GM18520 (cell line): ENCODE results near the gene CAP2.
"Not testable (repeated sequence)": the region's sequence is repeated elsewhere in the genome, so short reads cannot be mapped to it uniquely, and the experiment has no call there.

ENCODE experiments used
- ATAC-seq: cut with Tn5 transposase; IDR thresholded peaks from one replicate; pipeline ENCODE4 v1.9.1; 2021; ENCODE audit not compliant: unreplicated experiment

The CAP2 gene

DNA sequence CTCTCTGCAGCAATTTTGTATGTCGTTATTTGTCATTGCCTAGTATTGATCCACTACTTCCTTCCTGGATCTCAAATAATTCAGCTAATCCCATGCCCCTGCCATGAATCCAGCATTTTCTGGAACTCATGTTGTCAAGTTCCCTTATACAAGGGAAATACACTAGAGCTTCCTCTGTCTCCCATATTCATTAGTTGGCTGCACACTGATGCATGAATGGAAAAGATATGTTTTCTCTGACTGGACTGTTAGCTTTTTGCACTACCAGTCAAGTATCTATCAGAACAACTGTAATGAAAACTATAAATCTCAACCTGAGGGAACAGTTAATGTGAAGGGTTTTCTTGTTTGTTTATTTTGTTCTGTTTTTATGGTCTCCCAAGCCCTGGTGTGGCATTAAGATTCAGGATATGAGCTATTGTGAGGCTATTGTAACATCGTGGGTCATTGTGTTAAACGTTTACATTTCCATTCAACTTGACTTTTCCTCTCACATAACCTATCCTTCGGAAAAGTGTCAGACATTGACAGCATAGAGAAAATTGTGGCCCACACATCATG is 104.2 kb downstream of the CAP2 start:
- no peak for ATAC-seq

DNA sequence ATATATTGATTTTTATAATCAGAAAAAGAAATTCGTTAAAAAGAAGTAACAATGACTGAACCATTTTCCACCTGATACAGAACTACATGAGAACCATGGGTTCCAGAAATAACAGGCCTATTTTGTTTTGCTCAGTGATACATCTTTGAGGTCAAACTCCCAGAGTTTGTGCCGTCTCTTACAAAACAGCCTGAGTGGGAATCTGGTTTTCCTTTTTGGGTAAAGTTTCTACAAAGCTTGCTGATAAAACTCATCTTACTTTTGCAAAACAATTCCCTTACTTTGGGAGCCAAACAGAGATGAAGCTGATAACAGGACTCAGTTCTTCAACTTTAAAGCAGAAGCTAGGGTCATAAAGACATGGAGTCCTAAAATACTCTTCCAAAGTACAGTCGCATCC is 108.0 kb downstream of the CAP2 start:
- ATAC-seq: no peak

DNA sequence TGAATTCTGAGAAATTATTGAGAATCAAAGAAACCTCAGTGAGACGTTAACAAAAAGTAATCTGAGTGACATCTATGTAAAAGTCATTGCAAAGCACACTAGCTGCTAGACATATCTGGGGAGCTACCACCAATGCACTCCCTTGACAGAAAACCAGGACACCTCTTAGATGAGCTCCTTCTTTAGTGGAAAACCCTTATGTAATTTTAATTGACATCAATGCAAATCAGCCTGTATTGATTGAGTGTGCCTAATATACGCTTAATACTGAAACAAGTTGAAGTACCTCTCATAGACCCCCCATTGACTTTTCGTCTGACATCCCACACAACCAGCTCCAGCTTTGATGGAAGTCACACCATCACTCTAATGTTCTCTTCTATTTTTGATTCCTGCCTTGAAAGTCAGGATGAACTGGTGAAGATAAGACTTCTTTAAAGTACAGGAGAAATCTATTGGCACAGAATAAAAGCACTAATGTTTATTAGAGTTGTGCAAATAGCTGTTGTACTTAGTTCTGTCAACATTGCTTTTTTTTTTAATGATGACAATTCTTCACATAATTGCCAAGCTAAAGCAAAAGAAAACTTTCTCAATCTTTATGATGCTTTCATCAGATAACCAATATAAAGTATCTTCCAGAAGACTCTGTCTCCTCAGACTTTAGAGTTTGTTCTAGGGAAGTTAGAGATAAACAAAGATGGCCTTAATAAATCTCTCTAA is 108.7 kb downstream of the CAP2 start:
- no peak for ATAC-seq

DNA sequence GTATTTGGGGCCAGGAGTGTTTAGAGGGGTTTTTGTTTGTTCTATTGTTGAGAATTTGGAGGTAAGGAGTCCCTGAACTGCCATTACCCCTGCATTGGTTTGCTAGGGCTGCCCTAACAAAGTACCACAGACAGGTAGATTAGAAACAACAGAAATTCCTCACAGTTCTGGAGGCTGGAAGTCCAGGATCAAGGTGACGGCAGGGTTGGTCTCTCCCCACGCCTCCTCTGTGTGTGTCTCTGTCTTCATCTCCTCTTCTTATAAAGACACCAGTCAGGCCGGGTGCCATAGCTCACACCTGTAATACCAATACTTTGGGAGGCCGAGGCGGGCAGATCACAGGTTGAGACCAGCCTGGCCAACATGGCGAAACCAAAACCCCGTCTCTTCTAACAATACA is 109.7 kb downstream of the CAP2 start:
- ATAC-seq: no peak

DNA sequence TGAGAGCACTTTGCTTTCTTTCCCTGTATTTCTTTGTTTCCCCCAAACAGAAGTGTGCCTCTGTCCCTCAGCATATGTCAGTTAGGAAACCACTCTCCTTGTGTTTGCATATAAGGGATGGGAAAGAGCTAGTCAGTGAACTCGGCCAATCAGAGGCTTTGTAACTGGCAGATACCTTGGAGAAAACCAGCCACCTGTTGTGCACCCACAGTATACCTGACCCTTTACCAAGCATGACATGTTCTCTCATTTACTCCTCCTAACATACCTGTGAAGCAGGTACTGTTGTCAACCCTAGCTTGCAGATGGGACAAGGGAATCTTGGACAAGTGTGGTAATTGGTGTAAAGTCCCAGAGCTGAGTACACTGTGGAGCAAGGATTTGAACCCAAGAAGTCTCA is 110.6 kb downstream of the CAP2 start:
- no peak for ATAC-seq

DNA sequence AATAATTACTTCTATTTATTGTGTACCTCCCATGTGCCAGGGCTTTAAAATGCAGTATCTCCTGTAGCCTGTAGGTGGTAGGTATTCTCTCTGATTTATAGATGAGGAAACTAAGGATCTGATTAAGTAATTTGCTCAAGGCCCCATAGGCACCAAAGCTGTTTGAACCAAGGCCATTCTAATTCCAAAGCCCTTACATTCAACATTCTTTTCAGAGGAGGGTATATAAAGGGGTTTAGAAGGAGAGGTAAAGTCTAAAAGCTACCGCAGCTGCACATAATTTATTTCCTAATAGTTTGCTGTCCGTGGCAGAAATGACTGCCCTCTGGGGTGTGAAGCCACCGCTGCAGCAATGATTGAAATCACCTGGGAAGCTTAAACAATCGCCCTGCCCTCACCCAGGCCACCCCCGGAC is 111.7 kb downstream of the CAP2 start:
- no peak for ATAC-seq

DNA sequence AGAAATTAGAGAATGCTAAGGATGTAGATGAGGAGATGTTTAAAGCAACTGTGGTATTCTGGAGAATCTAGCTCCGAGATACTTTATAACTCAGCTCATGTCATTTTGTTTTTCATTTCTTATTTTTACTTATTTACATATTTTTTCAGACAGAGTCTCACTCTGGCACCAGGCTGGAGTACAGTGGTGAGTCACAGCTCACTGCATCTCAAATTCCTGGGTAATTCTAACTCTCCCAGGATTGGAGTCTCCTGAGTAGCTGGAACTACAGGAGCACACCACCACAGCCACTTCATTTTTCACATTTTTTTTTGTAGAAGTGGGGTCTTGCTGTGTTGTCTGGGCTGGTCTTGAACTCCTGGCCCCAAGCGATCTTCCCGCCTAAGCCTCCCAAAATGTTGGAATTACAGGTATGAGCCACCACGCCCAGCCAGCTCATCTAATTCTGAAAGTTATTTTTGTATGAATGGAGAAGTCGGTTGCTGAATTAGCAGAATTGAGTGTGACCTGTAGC is 112.4 kb downstream of the CAP2 start:
- no peak for ATAC-seq

DNA sequence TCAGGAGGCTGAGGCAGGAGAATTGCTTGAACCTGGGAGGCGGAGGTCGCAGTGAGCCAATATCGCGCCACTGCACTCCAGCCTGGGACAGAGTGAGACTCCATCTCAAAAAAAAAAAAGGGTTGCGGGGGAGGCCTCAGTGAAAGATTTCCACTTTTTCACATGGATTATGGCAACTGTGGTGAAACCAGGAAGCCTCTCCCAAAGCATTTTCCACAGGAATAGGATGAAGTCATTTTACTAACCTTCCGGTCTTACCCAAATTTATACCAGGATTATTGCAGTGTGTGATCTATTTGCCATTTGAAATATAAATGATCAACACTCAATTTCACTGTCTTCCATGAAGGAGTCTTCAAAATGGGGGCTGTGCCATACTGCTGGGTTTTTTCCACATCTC is 113.1 kb downstream of the CAP2 start:
- no peak for ATAC-seq

DNA sequence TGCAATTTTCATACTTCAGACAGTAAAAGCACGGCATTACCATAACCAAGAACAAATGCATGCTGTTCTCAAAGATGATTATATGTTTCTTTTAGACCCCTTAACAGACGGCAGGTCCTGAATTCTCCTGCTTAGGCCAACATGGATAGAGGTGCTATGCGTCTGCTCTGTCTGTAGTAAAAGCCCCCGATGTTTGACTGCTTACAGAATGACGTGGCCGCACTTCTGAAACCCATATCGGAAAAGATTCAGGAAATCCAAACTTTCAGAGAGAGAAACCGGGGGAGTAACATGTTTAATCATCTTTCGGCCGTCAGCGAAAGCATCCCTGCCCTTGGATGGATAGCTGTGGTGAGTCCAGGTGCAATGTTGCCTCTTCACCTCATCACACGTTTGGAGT is 113.6 kb downstream of the CAP2 start:
- ATAC-seq: no peak

DNA sequence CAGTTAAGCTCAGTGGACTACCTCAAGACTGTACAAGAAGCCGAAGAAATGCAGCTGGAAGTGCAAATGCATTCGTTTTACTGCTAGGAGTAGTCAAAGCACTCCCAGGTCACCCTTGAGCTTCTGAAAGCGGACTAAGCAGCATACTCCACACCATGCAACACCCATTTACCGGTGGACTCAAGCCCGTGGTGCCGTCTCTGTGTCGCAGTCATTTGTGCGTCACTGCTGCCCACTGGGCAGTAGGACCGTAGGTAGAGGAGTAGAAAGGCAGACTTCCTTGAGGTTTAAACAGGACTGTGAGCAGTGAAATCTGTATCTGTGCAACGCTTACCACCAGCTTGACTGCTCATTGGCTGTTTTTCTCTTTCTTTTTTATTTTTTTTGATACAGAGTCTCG is 117.7 kb downstream of the CAP2 start:
- no peak for ATAC-seq

DNA sequence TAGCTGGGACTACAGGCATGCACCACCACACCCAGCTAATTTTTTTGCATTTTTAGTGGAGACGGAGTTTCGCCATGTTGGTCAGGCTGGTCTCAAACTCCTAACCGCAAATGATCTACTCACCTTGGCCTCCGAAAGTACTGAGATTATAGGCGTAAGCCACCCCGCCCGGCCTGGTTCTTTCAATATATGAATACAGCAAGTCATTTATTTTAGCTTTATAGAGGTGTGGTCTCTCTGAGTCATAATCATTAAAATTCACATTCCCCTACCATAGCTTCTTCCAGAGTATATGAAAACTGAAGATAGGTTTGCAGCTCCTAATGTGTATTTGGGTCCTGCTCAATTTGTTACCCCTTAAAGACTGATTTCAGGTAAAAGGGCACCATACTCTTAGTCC is 118.2 kb downstream of the CAP2 start:
- ATAC-seq: no peak

DNA sequence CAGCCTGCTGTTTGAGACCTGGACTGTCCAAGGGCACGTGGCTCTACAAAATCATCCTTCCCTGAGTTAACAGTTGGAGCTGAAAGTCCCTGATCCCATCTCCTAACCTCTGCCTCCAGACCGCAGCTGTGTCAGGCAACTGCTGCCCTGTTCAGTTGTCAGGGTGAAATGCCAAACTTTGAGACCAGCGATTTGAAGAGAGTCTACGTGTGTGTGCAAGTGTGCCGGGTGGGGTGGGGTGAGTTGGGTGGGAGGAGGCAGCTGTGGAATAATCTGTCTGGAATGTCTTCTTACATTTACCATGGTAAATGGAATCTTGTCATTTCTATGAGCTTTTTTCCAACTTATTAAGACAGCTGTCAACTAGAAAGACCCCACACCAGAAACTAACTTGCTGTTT is 125.7 kb downstream of the CAP2 start:
- no peak for ATAC-seq

DNA sequence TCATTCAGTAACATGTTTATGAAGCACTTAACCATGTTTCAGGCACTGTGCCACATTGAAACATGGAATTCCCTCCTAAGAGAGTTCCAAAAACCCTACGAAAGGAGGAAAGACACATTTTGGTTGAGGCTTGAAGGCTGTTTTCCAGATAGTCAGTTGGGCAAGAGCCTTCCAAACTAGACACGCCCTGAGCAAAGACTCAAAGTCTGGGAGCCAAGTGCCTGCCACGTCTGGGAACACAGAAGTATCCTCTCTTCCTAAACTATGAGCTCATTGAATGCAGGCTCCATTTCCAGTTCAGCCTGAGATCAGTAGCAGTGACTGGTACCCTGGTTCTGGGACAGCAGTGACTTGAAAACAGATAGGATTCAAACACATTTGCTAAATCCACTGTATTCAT is 132.2 kb downstream of the CAP2 start:
- no peak for ATAC-seq

DNA sequence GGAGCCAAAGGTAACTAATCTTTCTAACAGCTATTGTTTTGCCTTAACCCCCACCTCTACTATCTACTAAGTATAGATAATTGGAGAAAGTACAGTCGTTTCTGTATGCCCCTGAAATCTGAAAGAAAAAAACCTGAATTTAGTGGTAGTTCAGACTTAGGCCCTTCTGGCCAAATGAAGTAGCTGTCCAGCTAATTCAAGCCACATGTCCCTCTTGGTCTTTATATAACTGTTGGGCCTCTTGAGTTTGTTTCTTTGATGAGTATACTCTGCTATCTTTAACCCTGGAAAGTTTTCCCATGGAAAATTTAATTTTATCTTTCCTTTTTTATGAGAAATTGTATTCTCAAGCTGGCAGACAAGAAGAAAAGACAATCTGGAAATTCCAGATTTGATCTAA is 133.7 kb downstream of the CAP2 start:
- ATAC-seq: no peak

DNA sequence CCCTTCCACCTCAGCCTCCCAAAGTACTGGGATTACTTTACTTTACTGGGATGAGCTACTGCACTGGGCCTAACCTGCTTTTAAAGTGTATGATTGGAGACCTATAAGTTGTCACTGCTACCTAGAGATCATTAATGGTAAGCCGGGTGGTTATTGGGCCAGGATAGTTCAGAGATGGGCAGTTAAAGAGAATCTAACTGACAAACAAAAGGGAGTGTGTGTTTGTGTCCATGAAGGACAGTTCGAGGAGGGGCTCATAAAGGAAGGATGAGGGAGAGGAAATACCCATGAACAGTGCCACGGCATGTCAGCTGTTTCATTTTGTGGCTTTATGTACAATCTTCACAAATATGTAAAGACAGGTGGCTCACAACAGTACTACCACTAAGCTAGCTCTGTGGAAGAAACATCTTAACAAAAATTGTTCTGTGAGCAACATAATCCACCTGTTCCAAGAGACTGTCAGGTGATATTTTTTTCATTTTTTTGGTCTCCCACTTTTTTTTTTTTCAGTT is 137.0 kb downstream of the CAP2 start:
- no peak for ATAC-seq

DNA sequence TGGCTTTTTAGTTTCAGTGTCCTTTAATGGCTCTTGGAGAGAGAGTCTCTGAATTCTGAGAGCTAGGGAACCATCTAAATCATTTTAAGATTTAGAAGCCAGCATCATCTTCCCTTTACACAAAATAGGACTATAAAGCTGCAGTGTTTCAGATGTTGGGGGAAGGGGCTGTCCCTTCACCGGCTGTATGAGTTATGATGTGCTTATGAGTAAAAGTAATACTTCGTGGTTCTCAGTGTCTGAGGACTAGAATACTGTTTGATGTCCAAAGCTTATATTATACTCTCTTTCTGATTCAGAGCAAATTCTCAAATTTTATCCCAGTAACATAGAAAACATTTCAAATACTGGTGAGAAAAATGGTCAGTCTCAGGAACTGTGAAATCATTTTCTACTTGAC is 143.2 kb downstream of the CAP2 start:
- ATAC-seq: peak; percentile 95

DNA sequence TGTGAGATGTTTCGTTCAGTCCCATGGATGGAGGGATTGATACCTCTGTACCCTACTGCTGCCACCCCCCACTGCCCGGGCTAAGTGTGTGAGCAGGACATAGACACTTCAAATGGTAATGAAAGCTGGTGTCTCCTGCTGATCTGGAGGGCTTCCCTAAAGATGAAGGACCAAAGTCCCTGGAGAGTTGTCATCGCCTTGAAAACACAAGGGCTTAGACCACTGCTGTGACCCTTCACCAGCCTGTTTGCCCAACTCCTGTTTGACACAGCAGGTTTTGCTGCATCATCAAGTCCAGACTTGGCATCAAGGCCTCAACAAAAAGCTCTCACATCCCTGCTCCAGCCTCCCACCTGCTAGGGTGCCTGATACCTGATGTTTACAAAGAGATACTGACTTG is 148.8 kb downstream of the CAP2 start:
- no peak for ATAC-seq

DNA sequence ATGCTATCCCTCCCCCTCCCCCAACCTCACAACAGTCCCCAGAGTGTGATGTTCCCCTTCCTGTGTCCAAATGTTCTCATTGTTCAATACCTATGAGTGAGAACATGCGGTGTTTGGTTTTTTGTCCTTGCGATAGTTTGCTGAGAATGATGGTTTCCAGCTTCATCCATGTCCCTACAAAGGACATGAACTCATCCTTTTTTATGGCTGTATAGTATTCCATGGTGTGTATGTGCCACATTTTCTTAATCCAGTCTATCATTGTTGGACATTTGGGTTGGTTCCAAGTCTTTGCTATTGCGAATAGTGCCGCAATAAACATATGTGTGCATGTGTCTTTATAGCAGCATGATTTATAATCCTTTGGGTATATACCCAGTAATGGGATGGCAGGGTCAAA is 152.3 kb downstream of the CAP2 start:
- not testable (repeated sequence) for ATAC-seq

DNA sequence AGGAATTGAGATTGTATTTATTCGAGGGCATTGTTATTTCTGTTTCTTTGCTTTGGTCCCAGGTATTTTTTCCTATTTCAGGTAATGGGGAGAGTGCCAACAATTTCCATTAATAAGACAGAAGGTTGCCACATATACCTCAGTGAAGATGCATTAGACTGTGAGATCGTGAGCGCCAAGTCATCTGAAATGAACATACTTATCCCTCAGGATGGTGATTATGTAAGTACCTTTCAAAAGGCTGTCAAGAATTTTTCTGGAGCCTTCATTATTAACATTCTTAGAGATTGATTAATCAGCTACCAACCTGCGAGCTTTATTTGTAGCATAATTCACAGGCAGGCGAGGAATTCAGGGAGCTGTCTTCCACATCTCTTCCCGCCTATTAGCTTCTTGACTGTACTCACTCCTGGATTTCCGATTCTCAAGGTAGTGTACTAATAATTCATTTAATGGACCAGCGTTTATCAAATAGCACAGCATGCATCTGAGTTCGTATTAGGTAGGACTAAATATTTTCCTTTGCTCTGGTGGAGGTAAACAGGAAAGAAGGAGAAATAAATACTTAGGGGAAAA is 158.1 kb downstream of the CAP2 start:
- ATAC-seq: no peak

DNA sequence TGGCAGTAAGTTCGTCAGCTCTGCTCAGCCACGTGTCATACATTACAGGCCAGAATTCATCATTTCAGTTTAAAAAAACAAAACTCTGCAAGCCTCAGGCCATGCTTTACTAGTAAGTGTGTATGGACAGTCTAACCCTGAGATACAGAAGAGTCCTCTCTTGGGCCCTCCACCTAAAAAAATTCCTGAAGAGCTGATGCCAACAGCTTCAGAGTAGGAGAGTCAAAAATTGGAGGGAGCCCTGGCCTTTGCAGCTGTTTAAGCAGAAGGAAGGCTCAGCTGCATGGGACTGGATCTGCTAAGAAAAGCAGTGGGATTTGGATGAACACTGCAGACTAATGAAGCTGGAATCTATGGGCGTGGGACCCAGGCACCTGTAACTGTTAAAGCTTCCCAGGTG is 159.5 kb downstream of the CAP2 start:
- no peak for ATAC-seq

DNA sequence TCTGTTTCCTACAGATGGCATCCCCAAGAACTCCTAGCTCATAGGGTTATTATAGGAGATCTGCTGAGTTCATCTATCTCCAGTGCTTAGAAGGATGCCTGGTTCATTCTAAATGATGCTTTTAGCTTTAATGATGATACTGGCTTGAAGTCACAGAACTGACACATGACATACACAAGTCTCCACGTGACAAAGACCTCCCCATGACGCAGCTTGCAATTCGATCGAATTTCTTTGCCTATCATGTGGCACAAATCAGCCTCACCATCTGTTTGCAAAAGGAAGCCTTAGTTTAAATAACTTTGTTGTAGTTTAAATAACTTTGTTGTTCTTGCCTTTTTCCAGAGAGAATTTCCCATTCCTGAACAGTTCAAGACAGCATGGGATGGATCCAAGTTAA is 162.6 kb downstream of the CAP2 start:
- ATAC-seq: no peak

DNA sequence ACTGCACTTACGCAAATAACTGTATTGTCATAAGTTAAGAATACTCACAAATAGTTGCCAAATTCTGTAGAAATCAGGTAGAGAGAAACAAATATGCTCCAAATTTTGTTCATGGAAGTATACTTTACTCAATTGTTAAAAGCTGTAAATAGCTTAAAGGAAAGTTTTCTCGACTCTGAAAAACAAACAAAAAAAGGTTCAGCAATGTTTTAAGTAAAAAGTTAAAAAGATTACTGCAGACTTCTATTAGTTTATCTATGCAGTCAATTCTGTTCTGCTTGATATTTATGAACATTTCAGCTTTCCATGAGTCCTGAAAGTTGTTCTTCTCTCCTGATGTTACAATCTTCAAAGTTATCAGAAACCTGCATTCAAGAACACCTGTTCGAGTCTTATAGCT is 169.2 kb downstream of the CAP2 start:
- ATAC-seq: no peak
